ENCODE data around the gene PRKCA.

DNA sequence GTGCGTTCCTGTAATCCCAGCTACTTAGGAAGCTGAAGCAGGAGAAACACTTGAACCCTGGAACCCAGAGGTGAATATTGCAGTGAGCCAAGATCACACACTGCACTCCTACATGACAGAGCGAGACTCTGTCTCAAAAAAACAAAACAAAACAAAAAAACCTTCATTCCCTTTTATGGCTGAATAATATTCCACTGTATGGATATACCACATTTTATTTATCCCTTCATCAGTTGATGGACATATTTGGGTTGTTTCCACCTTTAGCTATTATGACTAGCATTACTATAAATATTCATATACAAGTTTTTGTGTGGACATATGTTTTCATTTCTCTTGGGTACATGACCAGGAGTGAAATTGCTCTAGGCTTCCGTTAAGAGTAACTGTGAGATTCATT, 30.9 kb upstream of the PRKCA start:
- TF ChIP-seq CTCF (conservative IDR thresholded peaks at IDR 0.05; ENCODE audit: low read depth, low read length) (no peak), EZH2 (IDR thresholded peaks at IDR 0.05; ENCODE audit: low read length, unreplicated experiment) (no peak)
